Hepatocyte (in vitro differentiated cells): ENCODE measurements around the gene CHID1.
A peak's percentile ranks its signal among the peaks of the same experiment; 100 is the strongest.

ENCODE experiments used
- EZH2phosphoT487 ChIP-seq: fragments of 200-600 bp; sonication (generic); IDR thresholded peaks from one replicate; pipeline ENCODE4 v1.6.1; 2018; ENCODE audit warnings: antibody characterized with exemption, mild to moderate bottlenecking, low read depth, moderate library complexity; ENCODE audit not compliant: unreplicated experiment, severe bottlenecking
- TF ChIP-seq, protein P1 (sequence below): fragments of 200-600 bp; sonication (generic); IDR thresholded peaks from 2 replicates; pipeline ENCODE4 v1.5.1; 2016; ENCODE audit warnings: antibody characterized with exemption, mild to moderate bottlenecking; ENCODE audit not compliant: poor library complexity

DNA sequence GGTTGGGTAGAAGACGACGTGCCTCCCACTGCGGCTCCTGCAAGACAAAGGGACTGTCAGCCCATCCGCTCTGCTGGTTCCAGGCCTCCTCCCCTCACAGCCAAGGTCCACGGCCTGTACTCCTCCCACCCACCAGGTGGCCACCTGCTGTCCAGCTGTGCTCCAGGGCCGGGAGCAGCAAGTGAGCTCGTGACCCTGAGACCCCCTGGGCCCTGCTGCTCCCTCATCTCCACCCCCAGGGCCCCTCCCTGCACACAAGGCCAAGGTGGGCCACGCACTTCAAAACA is 40.5 kb downstream of the CHID1 start:
- TF ChIP-seq, protein P1, sequence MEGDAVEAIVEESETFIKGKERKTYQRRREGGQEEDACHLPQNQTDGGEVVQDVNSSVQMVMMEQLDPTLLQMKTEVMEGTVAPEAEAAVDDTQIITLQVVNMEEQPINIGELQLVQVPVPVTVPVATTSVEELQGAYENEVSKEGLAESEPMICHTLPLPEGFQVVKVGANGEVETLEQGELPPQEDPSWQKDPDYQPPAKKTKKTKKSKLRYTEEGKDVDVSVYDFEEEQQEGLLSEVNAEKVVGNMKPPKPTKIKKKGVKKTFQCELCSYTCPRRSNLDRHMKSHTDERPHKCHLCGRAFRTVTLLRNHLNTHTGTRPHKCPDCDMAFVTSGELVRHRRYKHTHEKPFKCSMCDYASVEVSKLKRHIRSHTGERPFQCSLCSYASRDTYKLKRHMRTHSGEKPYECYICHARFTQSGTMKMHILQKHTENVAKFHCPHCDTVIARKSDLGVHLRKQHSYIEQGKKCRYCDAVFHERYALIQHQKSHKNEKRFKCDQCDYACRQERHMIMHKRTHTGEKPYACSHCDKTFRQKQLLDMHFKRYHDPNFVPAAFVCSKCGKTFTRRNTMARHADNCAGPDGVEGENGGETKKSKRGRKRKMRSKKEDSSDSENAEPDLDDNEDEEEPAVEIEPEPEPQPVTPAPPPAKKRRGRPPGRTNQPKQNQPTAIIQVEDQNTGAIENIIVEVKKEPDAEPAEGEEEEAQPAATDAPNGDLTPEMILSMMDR = peak; percentile 22
- TF ChIP-seq EZH2phosphoT487 = no peak
